Measurements from ENCODE around the gene TNS3.

Gene TNS3

GRCh38 chr7:47335557-47336471 lies 246.1 kb downstream of the TNS3 start:
- no peak for DNase-seq

DNA sequence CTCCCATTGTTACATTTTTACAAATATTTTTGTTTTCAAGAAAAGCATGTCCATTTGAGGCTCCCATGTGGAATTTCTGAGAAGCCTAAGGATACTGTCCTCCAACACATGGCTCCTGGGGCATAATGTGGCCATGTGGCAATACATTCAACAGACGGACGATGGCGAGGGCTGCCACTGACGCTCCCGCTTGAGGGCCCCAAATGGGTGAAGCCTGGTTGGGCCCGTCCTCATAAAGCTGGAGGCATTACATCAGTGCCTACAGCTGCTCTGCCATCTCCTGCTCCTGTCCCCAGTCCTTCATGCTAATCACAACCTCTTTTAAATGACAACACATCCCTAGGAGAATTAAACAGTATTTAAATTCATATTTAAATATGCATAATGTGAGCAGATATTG lies 246.8 kb downstream of the TNS3 start:
- DNase-seq: no peak

GRCh38 chr7:47333959-47334358 lies 248.0 kb downstream of the TNS3 start:
- DNase-seq: no peak

DNA sequence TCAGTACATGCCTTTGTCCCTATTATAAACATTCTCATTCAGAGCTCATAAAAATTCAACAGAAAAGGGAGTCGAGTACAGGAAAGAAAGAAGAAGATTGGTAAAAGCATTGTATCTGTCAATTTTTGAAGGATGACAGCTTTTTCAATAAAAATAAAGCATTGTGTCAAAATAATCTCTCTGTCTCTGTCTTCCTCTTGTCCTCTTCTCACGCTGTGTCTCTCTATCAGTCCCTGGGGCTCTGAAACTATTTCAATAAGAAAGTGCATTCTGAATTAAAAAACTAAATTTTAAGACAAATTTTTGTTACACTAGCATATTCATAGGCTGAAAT lies 248.4 kb downstream of the TNS3 start:
- no peak for DNase-seq

DNA sequence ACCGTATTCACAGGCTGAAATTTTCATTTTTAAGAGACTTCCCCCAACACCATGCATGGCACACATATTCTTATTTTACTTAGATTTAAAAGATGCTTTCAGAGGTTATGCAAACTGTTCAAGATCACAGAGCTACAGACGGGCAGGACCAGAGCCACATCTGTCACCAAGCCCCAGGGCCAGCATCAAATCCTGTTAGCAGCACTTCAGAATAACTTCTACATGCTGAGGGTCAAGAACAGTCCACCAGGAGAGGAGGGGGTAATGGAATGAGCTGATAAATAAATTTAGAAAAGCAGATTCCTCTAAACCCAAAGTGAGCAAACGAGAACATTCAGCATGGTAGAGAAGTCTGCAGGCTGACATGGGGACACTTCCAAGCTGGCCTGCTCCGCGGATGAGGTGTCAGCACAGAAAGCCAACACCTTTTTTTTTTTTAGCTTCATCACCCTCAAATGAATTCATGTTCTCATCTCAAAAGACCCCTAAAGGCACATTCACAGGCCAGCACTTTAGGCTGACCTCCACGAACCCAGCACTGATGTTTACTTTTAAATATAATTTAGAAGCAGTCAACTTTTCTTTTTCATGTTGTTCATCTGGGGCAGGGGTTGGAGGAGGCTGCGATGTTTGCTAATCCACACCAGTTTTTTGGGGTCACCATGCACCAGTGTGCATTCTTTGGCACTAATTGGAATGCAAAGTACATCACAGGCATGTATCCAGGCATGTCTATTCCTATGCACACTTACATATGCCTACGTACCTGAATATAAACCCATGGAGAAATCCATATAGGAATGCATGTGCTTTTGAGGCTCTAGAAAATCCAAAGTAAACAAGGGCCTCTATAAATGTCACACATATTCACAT lies 249.0 kb downstream of the TNS3 start:
- DNase-seq: no peak

GRCh38 chr7:47332213-47332612 lies 249.7 kb downstream of the TNS3 start:
- no peak for DNase-seq

DNA sequence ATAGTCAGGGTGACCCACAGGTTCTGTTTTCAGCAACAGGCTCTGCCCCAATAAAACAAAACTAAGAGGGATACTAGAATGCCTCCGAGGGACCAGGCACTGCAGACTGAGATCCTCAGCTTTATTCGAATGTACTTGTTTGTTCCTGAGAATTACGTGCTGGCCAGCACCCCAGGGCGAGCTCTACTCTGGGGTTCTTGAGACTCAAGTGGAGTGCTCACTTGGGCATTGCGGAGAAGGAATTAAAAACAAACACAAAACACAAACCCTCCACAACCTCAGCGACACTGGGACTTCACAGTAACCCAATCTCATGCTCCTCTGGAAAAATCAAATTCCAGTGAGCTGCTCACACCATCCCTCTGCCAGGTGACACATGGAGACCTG lies 250.7 kb downstream of the TNS3 start:
- no peak for DNase-seq

GRCh38 chr7:47330561-47331178 lies 251.2 kb downstream of the TNS3 start:
- DNase-seq: no peak

GRCh38 chr7:47330026-47330425 lies 251.9 kb downstream of the TNS3 start:
- no peak for DNase-seq

DNA sequence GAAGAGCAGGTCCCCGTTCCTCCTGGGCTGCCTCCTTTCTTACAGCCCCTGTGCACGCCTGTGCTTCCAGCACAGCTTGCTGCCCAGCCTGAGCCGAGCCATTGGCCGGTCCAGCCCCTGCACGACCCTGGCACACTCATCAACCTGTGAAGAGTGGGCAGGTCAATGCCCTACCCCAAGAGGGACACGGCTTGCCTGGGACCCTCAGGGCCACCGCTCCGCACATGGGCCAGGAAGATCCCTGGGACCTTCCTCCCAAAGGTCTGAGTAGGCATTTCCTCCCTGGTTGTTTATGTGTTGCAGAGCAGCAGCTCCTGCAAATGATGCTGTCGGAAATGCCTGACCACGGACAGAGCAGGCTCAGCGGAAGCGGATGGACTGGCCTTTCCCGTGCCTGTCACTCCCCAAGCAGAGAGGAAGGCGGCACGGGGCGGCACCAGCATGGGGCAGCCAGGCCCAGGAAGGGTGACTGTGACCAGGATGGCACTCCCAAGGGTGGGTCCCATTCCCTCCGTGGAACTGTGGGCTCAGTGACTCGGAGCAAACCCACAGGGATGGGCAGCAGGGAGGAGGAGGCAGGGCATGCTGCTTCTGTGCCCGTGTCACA lies 252.5 kb downstream of the TNS3 start:
- DNase-seq: no peak

DNA sequence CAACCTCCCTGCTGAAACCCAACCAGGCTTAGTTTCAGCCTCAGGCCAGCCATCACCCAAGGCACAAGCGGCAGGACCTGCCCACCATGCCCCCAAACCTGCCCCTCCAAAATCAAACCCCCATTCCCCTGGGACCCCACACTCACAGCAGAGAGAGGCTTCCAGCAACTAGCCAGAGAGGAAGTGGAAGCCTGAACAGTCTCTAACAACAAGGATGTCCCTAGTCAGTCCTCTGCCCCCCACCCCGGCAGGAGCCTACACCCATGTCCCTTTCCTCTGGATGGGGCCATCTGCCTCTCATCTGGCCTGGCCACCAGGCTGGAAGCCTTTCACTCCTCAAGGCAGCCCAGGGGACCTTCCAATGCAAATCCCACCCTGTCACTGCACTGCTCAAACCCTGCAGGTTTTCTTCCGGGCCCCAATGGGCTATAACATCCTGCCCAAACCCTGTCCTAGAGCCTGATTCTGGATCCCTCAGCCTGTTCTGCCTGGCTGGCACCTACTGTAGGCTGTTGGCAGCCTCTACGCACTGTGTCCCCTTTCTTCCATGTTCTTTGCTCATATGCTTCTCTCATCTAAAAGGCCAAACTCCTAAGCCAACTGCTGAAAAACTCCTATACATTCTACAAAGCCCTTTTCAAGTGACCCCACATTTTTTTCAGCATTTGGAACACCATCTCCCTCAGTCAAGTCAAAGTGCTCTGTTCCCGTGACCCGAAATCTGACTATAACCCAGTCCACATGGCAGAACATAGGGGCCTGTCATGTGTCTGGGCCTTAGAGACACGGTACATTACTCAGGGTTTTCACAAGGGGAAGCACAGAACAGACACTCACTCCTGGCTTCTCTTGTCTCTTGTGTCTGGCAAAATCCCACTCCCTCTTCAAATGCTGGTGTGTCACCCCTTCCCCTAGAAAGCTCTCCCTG lies 253.3 kb downstream of the TNS3 start:
- DNase-seq: no peak

DNA sequence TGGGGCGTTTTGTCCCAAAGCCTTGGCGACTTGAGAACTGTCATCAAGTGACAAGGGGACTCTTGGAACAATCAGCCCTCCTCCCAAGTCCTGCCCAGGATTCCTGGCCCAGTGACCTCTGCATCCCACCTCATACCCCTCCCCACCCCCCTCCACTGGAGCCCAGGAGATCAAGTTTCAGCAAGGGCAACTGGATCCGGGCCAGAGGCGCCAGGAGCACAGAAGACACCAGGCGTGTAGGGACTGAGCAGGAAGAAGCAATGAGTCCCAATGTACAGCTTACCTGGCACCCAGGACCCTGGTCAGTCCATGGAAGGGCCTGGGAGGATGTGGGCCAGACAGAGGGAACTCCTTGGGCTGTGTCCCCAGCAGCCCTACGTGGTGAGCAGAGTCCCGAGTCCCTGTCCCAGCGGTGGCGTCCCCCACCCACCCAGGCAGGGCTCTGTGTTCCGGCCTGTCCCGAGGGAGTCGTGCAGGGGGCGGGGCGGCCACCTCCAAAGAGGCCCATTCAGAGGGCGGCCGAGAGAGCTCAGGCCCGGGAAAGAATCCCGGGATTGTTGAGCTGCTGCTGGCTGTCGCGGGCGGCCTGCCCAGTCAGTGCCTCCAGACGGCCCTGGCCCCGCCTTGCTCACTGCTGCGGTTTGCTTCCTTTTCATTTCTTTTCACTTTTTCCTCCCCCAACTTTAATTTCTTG lies 254.1 kb downstream of the TNS3 start:
- no peak for DNase-seq

GRCh38 chr7:47327346-47327697 lies 254.6 kb downstream of the TNS3 start:
- DNase-seq: no peak

GRCh38 chr7:47326808-47327207 lies 255.1 kb downstream of the TNS3 start:
- no peak for DNase-seq

DNA sequence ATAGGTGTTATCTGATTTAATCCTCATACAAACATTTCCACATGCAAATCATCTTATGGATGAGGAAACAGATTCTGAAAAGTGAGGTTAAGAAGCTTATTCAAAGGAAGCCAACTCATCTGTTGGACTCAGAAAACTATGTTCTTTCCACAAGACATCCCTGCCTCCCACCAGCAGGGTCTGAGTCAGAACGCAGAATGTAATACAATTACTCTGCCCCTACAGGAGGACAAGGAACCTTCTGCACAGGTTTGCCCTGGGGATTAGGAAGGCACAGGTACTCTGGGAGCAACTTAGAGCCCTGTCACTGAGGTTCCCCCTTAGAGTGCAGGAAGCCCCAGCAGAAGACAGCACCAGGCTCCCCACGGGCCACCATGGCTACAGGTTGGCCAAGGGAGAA lies 255.7 kb downstream of the TNS3 start:
- DNase-seq: no peak

DNA sequence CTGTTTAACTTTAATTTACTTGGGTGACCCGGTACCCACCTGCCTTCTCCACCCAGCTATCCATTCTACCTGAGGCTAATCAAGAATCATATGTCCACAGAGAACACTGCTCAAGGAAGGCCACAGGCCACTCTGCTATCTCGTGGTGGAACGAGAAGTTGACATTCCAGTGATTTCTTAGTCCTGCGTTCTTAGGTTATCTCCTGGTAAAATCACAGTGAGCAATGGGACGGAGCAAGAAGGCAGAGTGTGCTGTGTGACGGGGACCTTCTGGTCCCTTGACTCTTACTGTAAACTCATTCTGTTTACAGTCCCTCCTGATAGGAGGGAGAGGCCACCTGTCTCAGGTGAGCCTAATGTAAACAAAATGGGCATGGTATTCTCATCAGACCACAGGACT lies 256.6 kb downstream of the TNS3 start:
- DNase-seq: no peak

DNA sequence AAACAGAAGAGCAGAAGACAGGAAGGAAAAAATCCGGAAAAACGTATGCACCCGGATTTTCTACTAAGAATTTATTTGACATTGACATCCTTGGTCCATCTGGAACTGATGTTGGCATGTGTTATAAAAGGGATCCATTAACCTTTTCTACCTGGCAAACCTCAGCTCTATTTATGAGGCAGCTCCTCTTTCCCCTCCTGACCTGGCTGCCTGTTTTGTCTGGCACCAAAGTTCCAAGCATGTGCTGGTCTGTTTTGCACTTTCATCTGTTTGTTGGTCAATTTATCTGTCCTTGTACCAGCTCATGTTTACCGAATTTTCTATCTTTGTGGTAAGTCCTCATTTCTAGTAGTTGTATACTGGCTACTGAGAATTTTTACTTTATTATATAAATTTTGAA lies 258.0 kb downstream of the TNS3 start:
- DNase-seq: no peak

- no peak for DNase-seq
Observed at GRCh38 chr7:47322731-47323130, 259.2 kb downstream of the TNS3 start.

GRCh38 chr7:47320296-47320695 lies 261.6 kb downstream of the TNS3 start:
- no peak for DNase-seq

DNA sequence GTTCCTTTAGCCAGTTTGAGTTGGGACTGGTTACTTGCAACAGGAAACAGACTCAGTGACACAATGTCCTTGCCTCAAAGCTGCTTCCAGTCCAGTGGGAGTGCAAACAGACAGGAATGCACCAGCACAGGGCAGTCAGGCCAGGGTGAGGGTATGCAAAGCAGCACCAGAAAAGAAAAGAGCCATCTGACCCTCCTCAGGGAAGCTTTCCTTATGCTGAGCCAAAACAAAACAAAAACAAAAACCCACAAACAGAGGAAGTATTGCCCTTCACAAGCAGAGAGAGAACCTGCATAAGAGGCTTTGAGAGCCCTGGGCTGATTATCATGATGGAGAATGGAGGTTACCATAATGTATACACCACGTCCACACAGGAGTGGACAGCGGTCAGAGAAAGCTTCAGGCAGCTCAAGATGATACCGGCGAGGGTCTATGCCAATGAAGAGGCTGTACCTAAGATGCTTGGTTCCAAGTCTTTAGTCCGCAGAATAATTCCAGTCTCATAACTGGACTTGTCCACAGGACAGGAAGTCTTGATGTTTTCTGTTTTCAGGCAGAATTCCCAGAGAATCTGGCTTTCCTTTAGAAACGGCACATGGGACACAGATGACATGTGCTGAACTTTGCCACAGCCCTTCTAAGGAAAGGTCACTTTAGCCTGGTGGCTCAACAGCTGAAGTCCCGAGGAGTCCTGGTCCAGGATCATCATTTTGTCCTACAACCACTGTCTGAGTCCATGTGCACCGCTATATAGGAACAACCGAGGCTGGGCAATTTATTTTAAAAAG lies 263.3 kb downstream of the TNS3 start:
- no peak for DNase-seq

- DNase-seq: no peak
Observed at GRCh38 chr7:47317487-47317886, 264.4 kb downstream of the TNS3 start.

Data from CD4-positive, alpha-beta T cell treated with Interleukin-15 for 1 hour (primary cell).